GM10266 (cell line): ENCODE data around the gene C1QTNF4.

Experiments used
- DNase-seq: peaks from one replicate; pipeline ENCODE4 v3.0.0; 2012; ENCODE audit errors: extremely low spot score
- CTCF ChIP-seq: IDR thresholded peaks from 2 replicates; pipeline ENCODE4 v1.5.1; 2012; ENCODE audit warnings: mild to moderate bottlenecking, low read depth; ENCODE audit not compliant: control insufficient read depth, insufficient read depth; ENCODE audit errors: missing control alignments

The C1QTNF4 gene

GRCh38 chr11:47572715-47573255 lies 21.4 kb downstream of the C1QTNF4 start:
- DNase-seq: no peak
- TF ChIP-seq CTCF: no peak

- peak; percentile 1 for DNase-seq
- no peak for TF ChIP-seq CTCF
Observed at GRCh38 chr11:47571895-47572294, 22.3 kb downstream of the C1QTNF4 start.

- no peak for TF ChIP-seq CTCF
Observed at GRCh38 chr11:47571357-47571729, 22.9 kb downstream of the C1QTNF4 start.

DNA sequence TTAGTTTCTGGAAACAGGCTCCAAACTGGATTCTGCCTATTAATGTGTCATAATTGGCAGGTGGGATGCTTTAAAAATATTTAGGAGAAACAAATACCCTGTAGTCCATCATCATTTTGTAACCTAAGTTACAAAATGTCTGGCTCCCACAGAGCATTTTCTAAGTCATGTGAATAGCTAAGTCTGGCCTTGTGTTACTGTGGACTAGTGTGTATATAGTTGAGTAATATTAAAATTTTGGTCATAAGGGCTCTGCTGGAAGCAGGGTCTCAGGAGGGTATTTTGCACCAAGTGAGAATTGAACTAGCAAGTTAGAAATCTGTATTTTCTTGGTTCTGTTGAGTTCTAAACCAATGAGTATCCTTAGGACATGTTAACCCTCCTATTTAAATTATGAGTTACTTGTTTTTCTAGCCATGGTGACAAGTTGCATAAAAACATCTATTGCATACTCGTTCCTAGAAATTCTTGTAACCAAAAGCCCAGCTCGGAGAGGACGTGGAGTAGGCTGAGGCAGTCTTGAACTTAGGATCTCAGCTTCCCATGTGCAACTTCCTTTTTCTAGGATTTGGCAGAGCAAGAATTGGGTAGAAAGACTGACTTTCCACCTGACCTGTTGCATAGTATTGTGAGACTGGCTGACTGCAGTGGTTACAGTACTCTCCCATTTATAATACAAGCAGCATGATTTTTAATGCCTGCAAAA lies 23.4 kb downstream of the C1QTNF4 start:
- peak; percentile 2 for DNase-seq
- TF ChIP-seq CTCF: no peak

More at GRCh38 chr11:47571357-47571729, 22.9 kb downstream of the C1QTNF4 start:
- DNase-seq: no peak

GRCh38 chr11:47569646-47570045 lies 24.6 kb downstream of the C1QTNF4 start:
- DNase-seq: no peak
- TF ChIP-seq CTCF: no peak

GRCh38 chr11:47566149-47566698 lies 28.0 kb downstream of the C1QTNF4 start:
- no peak for TF ChIP-seq CTCF
- no peak for DNase-seq

DNA sequence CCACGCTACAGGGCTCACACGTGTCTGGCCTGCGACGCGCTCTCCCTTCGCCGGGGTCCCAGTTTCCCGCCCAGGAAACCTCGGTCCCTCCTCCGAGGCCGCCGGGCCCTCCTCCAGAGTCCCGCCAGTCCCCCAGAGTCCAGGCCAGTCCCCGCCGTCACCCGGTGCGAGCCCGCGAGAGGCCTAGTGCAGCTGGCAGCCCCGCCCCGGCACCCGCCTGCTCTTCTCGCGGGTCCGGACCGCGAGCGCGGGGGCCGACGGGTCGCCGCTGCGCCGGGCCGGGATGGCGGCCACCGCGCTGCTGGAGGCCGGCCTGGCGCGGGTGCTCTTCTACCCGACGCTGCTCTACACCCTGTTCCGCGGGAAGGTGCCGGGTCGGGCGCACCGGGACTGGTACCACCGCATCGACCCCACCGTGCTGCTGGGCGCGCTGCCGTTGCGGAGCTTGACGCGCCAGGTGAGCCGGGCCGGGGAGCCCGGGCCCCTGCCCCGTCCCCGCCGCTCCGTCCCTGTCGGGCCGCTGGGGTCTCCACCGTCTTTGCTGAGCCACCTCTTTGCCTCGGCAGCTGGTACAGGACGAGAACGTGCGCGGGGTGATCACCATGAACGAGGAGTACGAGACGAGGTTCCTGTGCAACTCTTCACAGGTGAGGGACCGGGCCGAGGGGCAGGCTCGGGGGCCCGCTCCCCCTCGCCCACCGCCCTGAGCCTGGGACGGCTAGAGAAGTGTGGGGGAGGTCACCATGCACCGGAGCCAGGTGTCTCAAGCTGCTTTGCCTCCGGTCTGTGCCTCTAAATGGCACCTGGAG lies 28.7 kb downstream of the C1QTNF4 start, which contains the start of gene PTPMT1:
TSS of gene PTPMT1 (plus strand) at position 260 of the 809 bp plus-strand sequence. CDS start at position 284, 24 bp downstream.
- no peak for TF ChIP-seq CTCF
- peak; percentile 90 for DNase-seq
